H9 (cell line): ENCODE data around the gene FRYL. TPM values are rescaled to one million over a fixed set of nuclear protein-coding genes. Genes with fewer than 3 reads are reported as not detected.

Source experiments
- DNase-seq: peaks from one replicate; pipeline ENCODE4 v3.0.0-alpha.2; 2017
- H2AFZ ChIP-seq: one replicate; pipeline ENCODE4 v1.6.1; 2013; ENCODE audit warnings: mild to moderate bottlenecking, low read length, control low read depth, moderate library complexity
- H2AK5ac ChIP-seq: 2 replicates; pipeline ENCODE4 v1.6.1; 2013; ENCODE audit warnings: low read length, control low read depth, mixed read lengths; ENCODE audit not compliant: insufficient read length
- H2BK120ac ChIP-seq: one replicate; pipeline ENCODE4 v1.6.1; 2013; ENCODE audit warnings: low read depth, mild to moderate bottlenecking, low read length, control low read depth, inconsistent platforms; ENCODE audit not compliant: poor library complexity, severe bottlenecking
- H2BK12ac ChIP-seq: 2 replicates; pipeline ENCODE4 v1.6.1; 2013; ENCODE audit warnings: low read length, control low read depth, mixed read lengths, low read depth; ENCODE audit not compliant: insufficient read length
- H2BK15ac ChIP-seq: 2 replicates; pipeline ENCODE4 v1.6.1; 2013; ENCODE audit warnings: low read depth, low read length, control low read depth
- H2BK20ac ChIP-seq: one replicate; pipeline ENCODE4 v1.6.1; 2013; ENCODE audit warnings: low read depth, mild to moderate bottlenecking, low read length, control low read depth, inconsistent platforms; ENCODE audit not compliant: poor library complexity, severe bottlenecking
- H2BK5ac ChIP-seq: 2 replicates; pipeline ENCODE4 v1.6.1; 2013; ENCODE audit warnings: low read length, control low read depth, mixed read lengths; ENCODE audit not compliant: insufficient read length
- H3K14ac ChIP-seq: 2 replicates; pipeline ENCODE4 v1.6.1; 2013; ENCODE audit warnings: low read length, control low read depth; ENCODE audit not compliant: insufficient read depth
- H3K18ac ChIP-seq: 2 replicates; pipeline ENCODE4 v1.6.1; 2013; ENCODE audit warnings: low read depth, mild to moderate bottlenecking, mixed read lengths, low read length, control low read depth; ENCODE audit not compliant: insufficient read length
- H3K23ac ChIP-seq: 2 replicates; pipeline ENCODE4 v1.6.1; 2013; ENCODE audit warnings: low read length, control low read depth, mixed read lengths, low read depth; ENCODE audit not compliant: insufficient read length
- H3K23me2 ChIP-seq: 2 replicates; pipeline ENCODE4 v1.6.1; 2013; ENCODE audit warnings: low read depth, mild to moderate bottlenecking, mixed read lengths, low read length, control low read depth; ENCODE audit not compliant: insufficient read length, poor library complexity, severe bottlenecking
- H3K27ac ChIP-seq: 2 replicates; pipeline ENCODE4 v1.5.1; 2013; ENCODE audit warnings: low read length, control low read depth, mixed read lengths, low read depth; ENCODE audit not compliant: insufficient read length
- H3K27me3 ChIP-seq: 2 replicates; pipeline ENCODE4 v1.6.1; 2013; ENCODE audit warnings: low read length, control low read depth, inconsistent platforms; ENCODE audit not compliant: insufficient read depth
- H3K4ac ChIP-seq: 2 replicates; pipeline ENCODE4 v1.6.1; 2013; ENCODE audit warnings: low read depth, mild to moderate bottlenecking, control low read depth, inconsistent platforms, low read length, moderate library complexity
- H3K4me1 ChIP-seq: 2 replicates; pipeline ENCODE4 v1.6.1; 2013; ENCODE audit warnings: low read length, control low read depth, inconsistent platforms; ENCODE audit not compliant: insufficient read depth
- H3K4me2 ChIP-seq: 2 replicates; pipeline ENCODE4 v1.6.1; 2013; ENCODE audit warnings: low read length, control low read depth, mixed read lengths; ENCODE audit not compliant: insufficient read length, insufficient read depth
- H3K56ac ChIP-seq: 2 replicates; pipeline ENCODE4 v1.6.1; 2013; ENCODE audit warnings: low read depth, mild to moderate bottlenecking, mixed read lengths, low read length, control low read depth; ENCODE audit not compliant: insufficient read length
- H3K79me1 ChIP-seq: 2 replicates; pipeline ENCODE4 v1.6.1; 2013; ENCODE audit warnings: low read depth, mild to moderate bottlenecking, moderate library complexity, low read length, control low read depth, inconsistent platforms; ENCODE audit not compliant: insufficient read depth, poor library complexity, severe bottlenecking
- H3K79me2 ChIP-seq: 2 replicates; pipeline ENCODE4 v1.6.1; 2013; ENCODE audit warnings: low read length, control low read depth, inconsistent platforms; ENCODE audit not compliant: insufficient read depth
- H3K9ac ChIP-seq: 2 replicates; pipeline ENCODE4 v1.6.1; 2013; ENCODE audit warnings: low read length, control low read depth, mixed read lengths; ENCODE audit not compliant: insufficient read length; ENCODE audit errors: extremely low read depth
- H3K9me3 ChIP-seq: one replicate; pipeline ENCODE4 v1.6.1; 2013; ENCODE audit warnings: low read depth, low read length, inconsistent platforms; ENCODE audit not compliant: control insufficient read depth
- H3T11ph ChIP-seq: one replicate; pipeline ENCODE4 v1.6.1; 2013; ENCODE audit warnings: mild to moderate bottlenecking, low read length, control low read depth, inconsistent platforms
- H4K20me1 ChIP-seq: one replicate; pipeline ENCODE4 v1.6.1; 2013; ENCODE audit not compliant: control insufficient read depth, insufficient read length, insufficient read depth
- H4K5ac ChIP-seq: 2 replicates; pipeline ENCODE4 v1.6.1; 2013; ENCODE audit warnings: low read depth, mild to moderate bottlenecking, mixed read lengths, low read length, control low read depth; ENCODE audit not compliant: insufficient read length
- H4K8ac ChIP-seq: replicated peaks from 2 replicates; pipeline ENCODE4 v1.6.1; 2013; ENCODE audit warnings: low read length, control low read depth, mixed read lengths, low read depth; ENCODE audit not compliant: insufficient read length
- H4K91ac ChIP-seq: 2 replicates; pipeline ENCODE4 v1.6.1; 2013; ENCODE audit warnings: low read depth, mild to moderate bottlenecking, moderate library complexity, mixed read lengths, low read length, control low read depth; ENCODE audit not compliant: insufficient read length
- H3K27ac Mint-ChIP-seq, 3 experiments: 2 replicates in 2 of 3; 3 replicates in 1 of 3; pipeline ENCODE4 v1.8.0; 2020 to 2021; ENCODE audit warnings: mixed read lengths in 3 of 3, mild to moderate bottlenecking in 1 of 3, moderate library complexity in 1 of 3
- H3K27me3 Mint-ChIP-seq: 2 replicates; pipeline ENCODE4 v1.8.0; 2021; ENCODE audit warnings: low read depth, mild to moderate bottlenecking, moderate library complexity, mixed read lengths
- H3K36me3 Mint-ChIP-seq, 3 experiments: 2 replicates in 2 of 3; 3 replicates in 1 of 3; pipeline ENCODE4 v1.8.0; 2020 to 2021; ENCODE audit warnings: low read depth in 3 of 3, mixed read lengths in 3 of 3; ENCODE audit not compliant: insufficient read depth in 1 of 3
- H3K4me1 Mint-ChIP-seq, 2 experiments: 2 replicates each; pipeline ENCODE4 v1.8.0; 2020; ENCODE audit warnings: mixed read lengths in 2 of 2
- H3K4me3 Mint-ChIP-seq, 2 experiments: 2 replicates in 1 of 2; 3 replicates in 1 of 2; pipeline ENCODE4 v1.8.0; 2020 to 2021; ENCODE audit warnings: mild to moderate bottlenecking in 2 of 2, mixed read lengths in 2 of 2, moderate library complexity in 1 of 2
- H3K9me3 Mint-ChIP-seq, 2 experiments: 2 replicates in 1 of 2; 3 replicates in 1 of 2; pipeline ENCODE4 v1.8.0; 2020; ENCODE audit warnings: mild to moderate bottlenecking in 2 of 2, mixed read lengths in 2 of 2, moderate library complexity in 1 of 2
- WGBS: extraction: QIAGEN DNeasy Blood & Tissue Kit; methylation state at CpG from one replicate; pipeline ENCODE4 v1.1.7; 2013; ENCODE audit warnings: missing lambda C conversion rate, low lambda C conversion rate, mixed read lengths; ENCODE audit not compliant: insufficient read length; ENCODE audit errors: extremely low coverage; 5-methylcytosine and 5-hydroxymethylcytosine counted together
- total RNA-seq: library from RNA; stranded (reverse); gene quantifications from 2 replicates; pipeline ENCODE4 v1.2.1, GENCODE V29; 2021
- TF ChIP-seq, protein P1 (sequence below): fragments of 200-600 bp; sonication (generic); conservative IDR thresholded peaks from 3 replicates; pipeline ENCODE4 v1.8.0; 2021; ENCODE audit warnings: antibody characterized with exemption, mild to moderate bottlenecking

The FRYL gene
- total RNA-seq, 1 experiment from 2014 or later: 31.5 TPM

DNA sequence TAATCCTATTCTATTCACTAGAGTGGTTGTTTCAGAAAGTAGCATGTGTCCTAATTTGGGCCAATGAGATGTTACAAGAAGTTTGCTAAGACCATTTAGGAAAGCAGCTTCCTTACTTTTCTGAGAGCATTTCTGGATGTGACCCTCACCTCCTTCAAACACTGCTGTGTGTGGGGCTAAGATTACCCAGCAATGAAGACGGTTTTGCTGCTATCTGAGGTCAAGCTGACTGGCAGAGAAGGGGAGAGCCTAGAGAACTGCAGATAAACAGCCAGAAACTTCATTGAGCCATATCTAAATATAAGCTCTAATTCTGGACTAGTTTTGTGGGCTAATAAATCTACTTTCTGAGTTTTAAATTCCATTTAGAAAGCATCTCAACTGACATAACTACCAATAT lies 253.7 kb downstream of the FRYL start:
- Mint-ChIP-seq H3K4me1 (no peaks in the 10 kb centered on the region), H3K4me3 (no peak overlapping the region), H3K36me3 (peaks cover 25 to 70% (median 51%) of the 10 kb centered on the region in 3 experiments; a peak in 6 of 7 replicates), H3K9me3 (no peaks in the 10 kb centered on the region), H3K27ac (no peak overlapping the region), H3K27me3 (no peaks in the 10 kb centered on the region)
- Histone ChIP-seq H2BK120ac (no peak overlapping the region), H3K14ac (no peak overlapping the region), H2AK5ac (no peak overlapping the region), H3K18ac (no peak overlapping the region), H3K23me2 (no peaks in the 10 kb centered on the region), H4K91ac (no peak overlapping the region), H3K9ac (no peak overlapping the region), H3K4ac (no peak overlapping the region), H3K79me2 (no peaks in the 10 kb centered on the region), H4K8ac (no peak overlapping the region), H4K20me1 (no peaks in the 10 kb centered on the region), H3K4me1 (no peaks in the 10 kb centered on the region), H3K27me3 (no peaks in the 10 kb centered on the region), H3K56ac (no peak overlapping the region), H4K5ac (no peak overlapping the region), H3K79me1 (no peaks in the 10 kb centered on the region), H2BK20ac (no peak overlapping the region), H2AFZ (no peak overlapping the region), H3K23ac (no peak overlapping the region), H2BK12ac (no peak overlapping the region), H2BK5ac (no peak overlapping the region), H3K9me3 (no peaks in the 10 kb centered on the region), H2BK15ac (no peak overlapping the region), H3T11ph (no peak overlapping the region), H3K4me2 (no peak overlapping the region), H3K27ac (no peak overlapping the region)
- no CpG with 5 or more reads among the region's 1 CpG for WGBS
- DNase-seq: no peak
- TF ChIP-seq, protein P1, sequence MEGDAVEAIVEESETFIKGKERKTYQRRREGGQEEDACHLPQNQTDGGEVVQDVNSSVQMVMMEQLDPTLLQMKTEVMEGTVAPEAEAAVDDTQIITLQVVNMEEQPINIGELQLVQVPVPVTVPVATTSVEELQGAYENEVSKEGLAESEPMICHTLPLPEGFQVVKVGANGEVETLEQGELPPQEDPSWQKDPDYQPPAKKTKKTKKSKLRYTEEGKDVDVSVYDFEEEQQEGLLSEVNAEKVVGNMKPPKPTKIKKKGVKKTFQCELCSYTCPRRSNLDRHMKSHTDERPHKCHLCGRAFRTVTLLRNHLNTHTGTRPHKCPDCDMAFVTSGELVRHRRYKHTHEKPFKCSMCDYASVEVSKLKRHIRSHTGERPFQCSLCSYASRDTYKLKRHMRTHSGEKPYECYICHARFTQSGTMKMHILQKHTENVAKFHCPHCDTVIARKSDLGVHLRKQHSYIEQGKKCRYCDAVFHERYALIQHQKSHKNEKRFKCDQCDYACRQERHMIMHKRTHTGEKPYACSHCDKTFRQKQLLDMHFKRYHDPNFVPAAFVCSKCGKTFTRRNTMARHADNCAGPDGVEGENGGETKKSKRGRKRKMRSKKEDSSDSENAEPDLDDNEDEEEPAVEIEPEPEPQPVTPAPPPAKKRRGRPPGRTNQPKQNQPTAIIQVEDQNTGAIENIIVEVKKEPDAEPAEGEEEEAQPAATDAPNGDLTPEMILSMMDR: no peak
